BLaER1 treated with 17β-estradiol and CSF1 and Interleukin-3, amounts not matched to agents 10 nM and 100 nM (cell line): Measurements from ENCODE around the gene OR5A2.
A peak's percentile ranks its signal among the peaks of the same experiment; 100 is the strongest.

ENCODE experiments used
- H3K27ac ChIP-seq, 11 experiments: shearing (Covaris generic); formaldehyde crosslinking; 2 replicates each; pipeline ENCODE4 v1.8.1; 2022
- H3K27me3 ChIP-seq, 11 experiments: shearing (Covaris generic); formaldehyde crosslinking; 2 replicates each; pipeline ENCODE4 v1.8.1; 2022
- H3K36me3 ChIP-seq, 11 experiments: shearing (Covaris generic); formaldehyde crosslinking; 2 replicates each; pipeline ENCODE4 v1.8.1; 2022
- H3K4me1 ChIP-seq, 10 experiments: shearing (Covaris generic); formaldehyde crosslinking; 2 replicates each; pipeline ENCODE4 v1.8.1; 2022
- H3K4me2 ChIP-seq, 11 experiments: shearing (Covaris generic); formaldehyde crosslinking; 2 replicates each; pipeline ENCODE4 v1.8.1; 2022
- H3K4me3 ChIP-seq, 10 experiments: shearing (Covaris generic); formaldehyde crosslinking; 2 replicates each; pipeline ENCODE4 v1.8.1; 2022
- H3K9ac ChIP-seq, 11 experiments: shearing (Covaris generic); formaldehyde crosslinking; 2 replicates each; pipeline ENCODE4 v1.8.1; 2022
- H3K9me3 ChIP-seq, 11 experiments: shearing (Covaris generic); formaldehyde crosslinking; replicated peaks in 1 of 11; 2 replicates each; pipeline ENCODE4 v1.8.1; 2022
- H4K20me1 ChIP-seq, 11 experiments: shearing (Covaris generic); formaldehyde crosslinking; 2 replicates each; pipeline ENCODE4 v1.8.1; 2022
- Cebpa-rat ChIP-seq, 11 experiments: shearing (Covaris generic); IDR thresholded peaks; 2 replicates each; pipeline ENCODE4 v1.8.1; 2022

Gene OR5A2

GRCh38 chr11:59436169-59436568 is 10.0 kb upstream of the OR5A2 start, which contains the start of gene OR5A1:
Gene OR5A1 (plus strand): TSS chr11:59436469. CDS start chr11:59443169, 6,700 bp downstream.
- no peak for TF ChIP-seq Cebpa-rat (IDR thresholded peaks at IDR 0.05)
- Histone ChIP-seq H4K20me1 (no peaks in the 10 kb centered on the region), H3K9me3 (no peaks in the 10 kb centered on the region)

GRCh38 chr11:59429924-59430516 is 3.8 kb upstream of the OR5A2 start:
- H4K20me1 ChIP-seq, result no peaks in the 10 kb centered on the region
- no peak overlapping the region for H3K9ac ChIP-seq
- H3K4me1 ChIP-seq, result no peaks in the 10 kb centered on the region
- no peak for TF ChIP-seq Cebpa-rat (IDR thresholded peaks at IDR 0.05)
- no peaks in the 10 kb centered on the region for H3K27me3 ChIP-seq
- no peak overlapping the region for H3K4me2 ChIP-seq
- no peak overlapping the region for H3K27ac ChIP-seq
- H3K9me3 ChIP-seq, result no peaks in the 10 kb centered on the region
- H3K36me3 ChIP-seq, result no peaks in the 10 kb centered on the region
- no peak overlapping the region for H3K4me3 ChIP-seq

More at GRCh38 chr11:59436169-59436568, 10.0 kb upstream of the OR5A2 start, which contains the start of gene OR5A1:
- H3K4me1 ChIP-seq, result peaks cover 0 to 7% (median 0%) of the 10 kb centered on the region in 10 experiments; a peak in 2 of 20 replicates
- H3K9ac ChIP-seq, result no peak within 1 kb of the TSS
- H3K36me3 ChIP-seq, result no peaks in the 10 kb centered on the region
- no peaks in the 10 kb centered on the region for H3K27me3 ChIP-seq
- H3K4me2 ChIP-seq, result no peak within 1 kb of the TSS
- no peak within 1 kb of the TSS for H3K4me3 ChIP-seq
- no peak within 1 kb of the TSS for H3K27ac ChIP-seq

- Histone ChIP-seq H3K36me3 (no peaks in the 10 kb centered on the region), H3K4me3 (no peak overlapping the region), H3K4me1 (peaks cover 5 to 13% (median 12%) of the 10 kb centered on the region in 10 experiments; a peak in 17 of 20 replicates), H4K20me1 (no peaks in the 10 kb centered on the region), H3K27ac (no peak overlapping the region), H3K27me3 (no peaks in the 10 kb centered on the region), H3K9ac (no peak overlapping the region), H3K9me3 (no peaks in the 10 kb centered on the region), H3K4me2 (no peak overlapping the region)
- no peak for TF ChIP-seq Cebpa-rat (IDR thresholded peaks at IDR 0.05)
Observed at GRCh38 chr11:59427068-59427382, 812 bp upstream of the OR5A2 start.

- H4K20me1 ChIP-seq, result no peaks in the 10 kb centered on the region
Observed at GRCh38 chr11:59425131-59425530, 1.1 kb downstream of the OR5A2 start.

GRCh38 chr11:59423835-59424234 is 2.4 kb downstream of the OR5A2 start:
- Histone ChIP-seq H3K27me3 (no peaks in the 10 kb centered on the region), H3K9ac (no peak overlapping the region), H4K20me1 (no peaks in the 10 kb centered on the region), H3K4me1 (peaks cover 5 to 14% (median 13%) of the 10 kb centered on the region in 10 experiments; a peak in 17 of 20 replicates), H3K9me3 (no peaks in the 10 kb centered on the region), H3K27ac (no peak overlapping the region), H3K4me3 (no peak overlapping the region), H3K4me2 (no peak overlapping the region), H3K36me3 (no peaks in the 10 kb centered on the region)
- TF ChIP-seq Cebpa-rat (IDR thresholded peaks at IDR 0.05), result no peak

More at GRCh38 chr11:59425131-59425530, 1.1 kb downstream of the OR5A2 start:
- no peaks in the 10 kb centered on the region for H3K27me3 ChIP-seq
- H3K36me3 ChIP-seq, result no peaks in the 10 kb centered on the region
- H3K9me3 ChIP-seq, result no peaks in the 10 kb centered on the region
- no peak overlapping the region for H3K27ac ChIP-seq
- peaks cover 5 to 14% (median 13%) of the 10 kb centered on the region in 10 experiments; a peak in 17 of 20 replicates for H3K4me1 ChIP-seq
- no peak for TF ChIP-seq Cebpa-rat (IDR thresholded peaks at IDR 0.05)
- no peak overlapping the region for H3K4me2 ChIP-seq
- no peak overlapping the region for H3K9ac ChIP-seq
- H3K4me3 ChIP-seq, result no peak overlapping the region

GRCh38 chr11:59418156-59418555 is 8.1 kb downstream of the OR5A2 start:
- no peaks in the 10 kb centered on the region for H4K20me1 ChIP-seq
- H3K4me3 ChIP-seq, result no peak overlapping the region
- no peak overlapping the region for H3K27ac ChIP-seq
- peaks cover 12 to 20% (median 18%) of the 10 kb centered on the region in 10 experiments for H3K4me1 ChIP-seq
- H3K27me3 ChIP-seq, result no peaks in the 10 kb centered on the region
- no peaks in the 10 kb centered on the region for H3K36me3 ChIP-seq
- H3K9me3 ChIP-seq, result peaks cover 0 to 14% (median 0%) of the 10 kb centered on the region in 11 experiments; a peak in 5 of 22 replicates
- TF ChIP-seq Cebpa-rat (IDR thresholded peaks at IDR 0.05), result no peak
- no peak overlapping the region for H3K9ac ChIP-seq
- H3K4me2 ChIP-seq, result no peak overlapping the region

- Histone ChIP-seq H3K36me3 (no peaks in the 10 kb centered on the region), H3K4me1 (peaks cover 1 to 13% (median 9%) of the 10 kb centered on the region in 10 experiments; a peak in 17 of 20 replicates), H4K20me1 (no peaks in the 10 kb centered on the region), H3K27ac (no peak overlapping the region), H3K4me2 (peak overlapping the region in 3 of 11 experiments; percentile 4 to 31 (median 5); a peak in 1 of 22 replicates), H3K27me3 (no peaks in the 10 kb centered on the region), H3K4me3 (no peak overlapping the region), H3K9me3 (peaks cover 0 to 18% (median 0%) of the 10 kb centered on the region in 11 experiments; a peak in 5 of 22 replicates), H3K9ac (no peak overlapping the region)
- TF ChIP-seq Cebpa-rat (IDR thresholded peaks at IDR 0.05), result no peak
Observed at GRCh38 chr11:59417023-59417422, 9.2 kb downstream of the OR5A2 start.

GRCh38 chr11:59416613-59417012 is 9.6 kb downstream of the OR5A2 start:
- no peak overlapping the region for H3K27ac ChIP-seq
- H3K4me2 ChIP-seq, result 0 out of 22 replicates have a peak overlapping the region, but pooled peaks of 2 of the 11 experiments have one; percentile 4 to 31
- H3K4me3 ChIP-seq, result no peak overlapping the region
- H3K4me1 ChIP-seq, result peaks cover 0 to 11% (median 8%) of the 10 kb centered on the region in 10 experiments; a peak in 11 of 20 replicates
- no peaks in the 10 kb centered on the region for H3K36me3 ChIP-seq
- H3K9me3 ChIP-seq, result peaks cover 0 to 19% (median 0%) of the 10 kb centered on the region in 11 experiments; a peak in 5 of 22 replicates
- H3K9ac ChIP-seq, result no peak overlapping the region
- no peaks in the 10 kb centered on the region for H3K27me3 ChIP-seq
- TF ChIP-seq Cebpa-rat (IDR thresholded peaks at IDR 0.05), result no peak
- no peaks in the 10 kb centered on the region for H4K20me1 ChIP-seq

GRCh38 chr11:59415111-59415510 is 11.1 kb downstream of the OR5A2 start:
- no peak for TF ChIP-seq Cebpa-rat (IDR thresholded peaks at IDR 0.05)
- Histone ChIP-seq H3K4me2 (no peak overlapping the region), H4K20me1 (no peaks in the 10 kb centered on the region), H3K9me3 (peaks cover 4 to 34% (median 13%) of the 10 kb centered on the region in 11 experiments; a peak in 21 of 22 replicates), H3K4me3 (no peak overlapping the region), H3K9ac (no peak overlapping the region), H3K4me1 (peaks cover 0 to 11% (median 8%) of the 10 kb centered on the region in 10 experiments; a peak in 11 of 20 replicates), H3K36me3 (no peaks in the 10 kb centered on the region), H3K27ac (no peak overlapping the region), H3K27me3 (no peaks in the 10 kb centered on the region)
